NCI-H1436 (cell line): ENCODE results near the gene CDC42SE1.
A peak's percentile ranks its signal among the peaks of the same experiment; 100 is the strongest.

Source experiments
- DNase-seq: peaks from one replicate; lab custom pipeline; 2025; lab: John Stamatoyannopoulos, UW

Gene CDC42SE1

DNA sequence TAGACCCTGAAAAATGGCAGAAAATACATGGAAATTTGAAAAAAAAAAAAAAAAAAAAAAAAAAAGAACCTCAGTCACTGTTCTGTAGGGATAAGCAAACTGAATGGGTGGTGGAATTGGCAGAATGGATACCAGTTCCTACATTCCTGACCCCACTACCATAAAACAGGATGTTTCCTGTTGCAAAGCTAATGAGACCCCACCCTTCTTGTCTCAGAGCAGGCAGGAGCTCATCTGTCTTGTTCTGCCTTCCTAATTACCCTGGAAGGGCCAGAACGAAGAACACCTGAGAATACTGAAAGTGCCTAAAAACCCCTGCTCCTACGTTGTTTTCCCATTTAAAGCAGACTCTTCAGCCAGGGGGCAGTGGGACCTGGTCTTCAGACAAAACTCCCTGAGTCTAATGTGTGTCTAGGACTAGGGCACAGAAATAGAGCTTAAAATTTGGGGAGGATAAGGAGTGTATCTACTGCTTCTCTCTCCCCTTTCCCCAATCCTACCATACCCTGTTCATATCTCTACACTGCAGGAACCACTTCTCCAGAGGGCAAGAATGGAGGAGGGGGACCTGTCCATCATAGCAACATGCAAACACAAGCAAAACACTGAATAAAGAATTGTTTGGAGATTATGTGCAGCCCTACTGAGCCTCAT lies 7.9 kb downstream of the CDC42SE1 start:
- no peak for DNase-seq

DNA sequence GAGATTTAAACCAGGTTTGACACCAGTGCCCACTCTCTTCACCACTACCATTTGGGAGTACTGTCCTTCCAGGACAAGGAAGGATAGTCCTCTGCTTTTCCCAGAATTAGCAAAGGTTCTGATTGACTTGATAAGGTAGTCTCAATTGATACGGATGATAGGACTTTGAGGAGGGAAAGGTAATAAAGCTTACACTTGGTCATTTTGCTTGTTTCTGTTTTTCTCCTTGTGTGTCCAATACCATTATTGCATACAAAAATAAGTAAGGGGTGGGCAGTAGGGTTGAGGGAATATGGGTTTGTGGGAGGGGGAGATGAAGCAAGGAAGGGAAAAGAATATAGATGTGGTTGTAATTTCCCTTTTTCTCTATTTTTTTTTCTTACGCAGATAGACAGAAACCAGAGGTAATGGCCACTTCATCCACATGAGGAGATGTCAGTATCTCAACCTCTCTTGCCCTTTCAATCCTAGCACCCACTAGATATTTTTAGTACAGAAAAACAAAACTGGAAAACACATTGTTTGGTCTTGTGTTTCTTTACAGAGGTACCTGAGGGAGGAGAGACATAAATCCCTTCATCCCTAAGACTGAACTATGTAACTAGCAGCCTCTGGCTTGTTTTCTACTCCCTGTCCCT lies 9.3 kb downstream of the CDC42SE1 start:
- no peak for DNase-seq

DNA sequence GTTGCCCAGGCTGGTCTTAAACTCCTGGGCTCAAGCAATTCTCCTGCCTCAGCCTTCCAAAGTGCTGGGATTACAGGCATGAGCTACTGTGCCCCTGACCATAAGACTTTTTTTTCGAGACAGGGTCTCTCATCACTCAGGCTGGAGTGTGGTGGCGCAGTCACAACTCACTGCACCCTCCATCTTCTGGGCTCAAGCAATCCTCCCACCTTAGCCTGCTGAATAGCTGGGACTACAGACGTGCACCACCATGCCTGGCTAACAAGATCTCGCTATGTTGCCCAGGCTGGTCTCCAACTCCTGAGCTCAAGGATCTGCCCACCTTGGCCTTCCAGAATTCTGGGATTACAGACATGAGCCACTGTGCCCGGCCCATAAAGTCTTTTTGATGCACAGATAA lies 10.0 kb downstream of the CDC42SE1 start:
- no peak for DNase-seq

DNA sequence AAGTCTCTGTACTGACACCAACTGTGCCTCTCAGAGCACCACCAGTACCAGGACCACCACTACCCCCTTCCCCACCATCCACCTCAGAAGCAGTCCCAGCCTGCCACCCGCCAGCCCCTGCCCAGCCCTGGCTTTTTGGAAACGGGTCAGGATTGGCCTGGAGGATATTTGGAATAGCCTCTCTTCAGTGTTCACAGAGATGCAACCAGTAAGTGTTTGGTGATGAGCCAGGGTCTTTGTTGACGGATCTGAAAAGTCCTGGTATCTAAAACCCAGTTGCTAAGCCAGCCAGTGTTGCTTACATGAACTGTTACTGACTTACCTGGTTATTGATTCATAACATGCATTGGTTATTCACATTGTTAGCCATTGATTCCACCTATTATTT lies 10.8 kb downstream of the CDC42SE1 start:
- DNase-seq = no peak

DNA sequence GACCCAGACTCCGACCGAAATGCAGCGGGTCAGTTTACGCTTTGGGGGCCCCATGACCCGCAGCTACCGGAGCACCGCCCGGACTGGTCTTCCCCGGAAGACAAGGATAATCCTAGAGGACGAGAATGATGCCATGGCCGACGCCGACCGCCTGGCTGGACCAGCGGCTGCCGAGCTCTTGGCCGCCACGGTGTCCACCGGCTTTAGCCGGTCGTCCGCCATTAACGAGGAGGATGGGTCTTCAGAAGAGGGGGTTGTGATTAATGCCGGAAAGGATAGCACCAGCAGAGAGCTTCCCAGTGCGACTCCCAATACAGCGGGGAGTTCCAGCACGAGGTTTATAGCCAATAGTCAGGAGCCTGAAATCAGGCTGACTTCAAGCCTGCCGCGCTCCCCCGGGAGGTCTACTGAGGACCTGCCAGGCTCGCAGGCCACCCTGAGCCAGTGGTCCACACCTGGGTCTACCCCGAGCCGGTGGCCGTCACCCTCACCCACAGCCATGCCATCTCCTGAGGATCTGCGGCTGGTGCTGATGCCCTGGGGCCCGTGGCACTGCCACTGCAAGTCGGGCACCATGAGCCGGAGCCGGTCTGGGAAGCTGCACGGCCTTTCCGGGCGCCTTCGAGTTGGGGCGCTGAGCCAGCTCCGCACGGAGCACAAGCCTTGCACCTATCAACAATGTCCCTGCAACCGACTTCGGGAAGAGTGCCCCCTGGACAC lies 11.3 kb downstream of the CDC42SE1 start:
- DNase-seq = no peak

DNA sequence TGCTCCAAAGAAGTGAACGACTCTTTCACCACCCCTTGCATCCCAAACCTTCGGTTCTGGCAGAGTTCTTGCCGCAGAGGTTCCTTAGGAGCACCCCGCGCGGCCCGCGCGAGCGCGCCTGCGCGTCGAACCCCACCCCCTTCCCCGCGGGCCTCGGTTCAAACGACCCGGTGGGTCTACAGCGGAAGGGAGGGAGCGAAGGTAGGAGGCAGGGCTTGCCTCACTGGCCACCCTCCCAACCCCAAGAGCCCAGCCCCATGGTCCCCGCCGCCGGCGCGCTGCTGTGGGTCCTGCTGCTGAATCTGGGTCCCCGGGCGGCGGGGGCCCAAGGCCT lies 11.9 kb downstream of the CDC42SE1 start, which contains the start of gene C1orf56:
Gene C1orf56 (plus strand): TSS at position 161 of the 334 bp plus-strand sequence. CDS start 97 bp downstream, at position 258.
- peak; percentile 43 for DNase-seq

DNA sequence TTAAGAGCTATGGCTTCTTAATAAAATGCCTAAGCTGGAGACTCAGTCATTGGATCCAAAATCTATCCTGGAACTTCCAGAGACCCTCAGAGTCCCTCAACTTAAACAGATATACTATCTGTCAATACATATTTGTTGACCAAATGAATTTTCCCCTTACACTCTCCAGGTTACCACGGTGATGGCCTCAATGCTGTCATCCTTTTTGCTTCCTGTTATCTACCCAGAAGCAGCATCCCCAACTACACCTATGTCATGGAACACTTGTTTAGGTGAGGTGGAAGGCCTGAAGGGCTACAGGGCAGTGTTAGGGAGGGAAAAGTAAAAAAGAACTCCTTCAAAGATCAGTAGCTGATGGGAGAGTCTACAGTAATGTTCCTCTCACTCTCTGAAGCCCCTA lies 16.3 kb downstream of the CDC42SE1 start:
- no peak for DNase-seq

DNA sequence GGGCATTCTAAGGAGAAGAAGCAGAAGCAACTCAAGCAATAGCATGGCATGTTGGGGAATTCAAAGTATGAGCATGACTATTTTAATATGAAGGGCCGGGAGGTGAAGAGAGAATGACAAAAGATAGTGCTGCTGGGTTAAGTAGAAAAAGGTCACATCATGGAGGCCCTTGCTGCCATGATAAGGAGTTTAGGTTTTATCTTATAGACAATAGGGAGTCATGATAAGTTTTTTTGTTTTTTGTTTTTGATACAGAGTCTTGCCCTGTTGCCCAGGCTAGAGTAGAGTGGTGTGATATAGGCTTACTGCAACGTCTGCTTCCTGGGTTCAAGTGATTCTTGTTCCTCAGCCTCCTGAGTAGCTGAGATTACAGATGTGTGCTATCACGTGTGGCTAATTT lies 19.9 kb downstream of the CDC42SE1 start:
- no peak for DNase-seq

DNA sequence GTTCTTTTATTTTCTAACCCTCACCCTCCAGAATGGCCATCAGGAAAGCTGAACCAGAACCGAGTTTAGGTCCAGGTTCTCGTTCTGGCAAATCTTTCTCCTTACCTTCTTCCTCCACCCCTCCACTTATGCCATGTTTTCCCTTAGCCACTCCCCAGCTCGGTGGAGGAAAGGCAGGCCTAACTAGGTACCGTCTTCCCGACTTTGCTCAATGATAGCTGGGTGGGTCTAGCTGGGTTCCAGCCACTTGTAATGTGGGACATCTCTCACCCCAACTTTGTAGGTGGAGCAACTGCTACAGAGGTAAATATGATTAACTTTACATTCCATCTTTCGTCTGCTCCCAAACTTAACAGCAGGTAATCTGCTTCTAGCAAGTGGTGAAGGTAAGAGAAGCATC lies 22.4 kb downstream of the CDC42SE1 start:
- DNase-seq = no peak

DNA sequence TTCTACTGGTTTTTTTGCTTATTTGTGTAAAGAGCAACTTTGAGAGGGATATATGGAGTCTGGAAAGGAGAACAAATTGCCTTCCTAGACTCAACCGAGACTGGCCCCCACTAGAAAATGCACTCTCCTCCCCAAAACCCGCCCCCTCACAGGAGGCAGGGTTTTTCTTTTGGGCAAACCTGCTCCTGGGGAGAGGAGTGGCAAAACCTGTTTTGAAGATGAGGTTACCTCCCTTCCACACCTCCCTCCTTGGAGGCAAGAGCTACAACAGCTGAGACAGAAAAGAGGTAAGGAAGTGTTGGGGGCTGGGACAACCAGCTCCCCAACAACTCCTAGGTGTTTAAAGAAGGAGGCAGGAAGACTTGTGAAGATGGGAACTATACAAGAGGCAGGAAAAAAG lies 23.1 kb downstream of the CDC42SE1 start, which contains the start of gene BNIPL:
Gene BNIPL (plus strand): TSS at position 231 of the 400 bp plus-strand sequence. CDS start 140 bp downstream, at position 371.
- DNase-seq = no peak

DNA sequence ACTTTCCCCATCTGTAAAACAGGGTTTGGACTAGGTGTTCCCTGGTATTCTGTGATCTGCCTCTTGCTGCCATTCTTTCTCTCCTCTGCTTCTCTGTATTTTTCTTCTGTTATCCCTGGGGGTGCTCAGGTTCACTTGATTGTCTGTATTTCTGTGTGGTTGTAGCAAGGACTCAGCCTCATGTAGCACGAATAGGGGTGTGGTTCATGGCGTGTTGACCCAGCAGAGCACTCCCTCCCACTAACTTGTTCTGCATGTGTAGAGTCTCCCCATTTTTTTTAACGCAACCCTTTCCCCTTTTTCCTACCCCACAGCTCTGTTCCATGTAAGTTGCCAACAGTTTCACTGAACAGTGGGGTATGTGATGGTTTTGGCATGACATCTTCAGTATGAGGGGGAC lies 24.3 kb downstream of the CDC42SE1 start:
- DNase-seq = no peak

DNA sequence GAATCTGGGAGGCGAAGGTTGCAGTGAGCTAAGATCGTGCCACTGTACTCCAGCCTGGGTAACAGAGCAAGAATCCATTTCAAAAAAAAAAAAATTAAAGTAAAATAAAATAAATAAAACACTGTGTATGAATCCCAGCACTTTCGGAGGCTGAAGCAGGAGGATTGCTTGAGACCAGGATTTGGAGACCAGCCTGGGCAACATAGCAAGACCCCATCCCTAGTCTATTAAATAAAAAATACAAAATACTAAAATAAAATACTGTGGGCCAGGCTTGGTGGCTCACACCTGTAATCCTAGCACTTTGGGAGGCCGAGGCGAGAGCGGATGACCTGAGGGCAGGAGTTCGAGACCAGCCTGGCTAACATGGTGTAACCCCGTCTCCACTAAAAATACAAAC lies 27.3 kb downstream of the CDC42SE1 start:
- no peak for DNase-seq

DNA sequence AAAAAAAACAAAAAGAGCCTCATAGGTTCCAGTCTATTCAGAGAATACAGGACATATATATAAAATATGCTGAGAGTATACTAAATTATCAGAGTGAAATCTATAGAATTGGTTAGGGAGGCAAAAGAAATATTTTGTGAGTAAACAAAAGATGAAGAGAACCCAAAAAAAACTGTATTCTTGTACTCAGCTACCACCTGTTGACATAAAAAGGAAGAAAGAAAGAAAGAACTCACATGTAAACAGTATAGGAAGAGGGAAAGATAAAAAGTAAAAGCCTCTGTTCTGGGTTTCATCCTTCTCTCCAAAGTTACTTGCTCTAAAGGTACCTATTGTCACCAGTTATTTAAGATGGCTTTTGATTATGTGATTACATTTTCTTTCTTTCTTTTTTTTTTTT lies 33.0 kb downstream of the CDC42SE1 start:
- no peak for DNase-seq

DNA sequence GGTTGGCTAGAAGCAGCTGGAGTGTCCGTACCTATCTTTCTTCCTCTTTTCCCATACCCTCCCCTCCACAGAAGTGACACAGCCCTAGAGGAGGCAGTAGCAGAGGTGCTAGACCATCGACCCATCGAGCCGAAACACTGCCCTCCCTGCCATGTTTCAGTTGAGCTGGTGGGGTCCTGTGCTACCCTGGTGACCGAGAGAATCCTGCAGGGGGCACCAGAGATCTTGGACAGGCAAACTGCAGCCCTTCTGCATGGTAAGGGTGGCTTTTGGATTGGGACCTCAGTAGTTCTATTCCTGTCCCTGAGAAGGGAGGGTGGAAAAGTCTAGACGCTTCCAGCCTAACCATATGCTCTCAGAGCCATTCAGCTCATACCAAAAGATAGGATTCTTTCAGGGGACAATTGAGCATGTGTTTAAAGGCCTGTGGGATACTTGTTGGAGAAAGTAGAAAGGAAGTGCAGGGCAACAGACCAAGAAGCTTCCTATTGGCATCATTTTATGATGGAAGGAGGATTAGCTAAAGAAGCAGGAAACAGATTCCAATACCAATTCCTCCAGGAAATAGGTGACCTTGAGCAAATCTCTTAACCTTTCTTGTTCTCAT lies 34.8 kb downstream of the CDC42SE1 start:
- DNase-seq = peak; percentile 55

DNA sequence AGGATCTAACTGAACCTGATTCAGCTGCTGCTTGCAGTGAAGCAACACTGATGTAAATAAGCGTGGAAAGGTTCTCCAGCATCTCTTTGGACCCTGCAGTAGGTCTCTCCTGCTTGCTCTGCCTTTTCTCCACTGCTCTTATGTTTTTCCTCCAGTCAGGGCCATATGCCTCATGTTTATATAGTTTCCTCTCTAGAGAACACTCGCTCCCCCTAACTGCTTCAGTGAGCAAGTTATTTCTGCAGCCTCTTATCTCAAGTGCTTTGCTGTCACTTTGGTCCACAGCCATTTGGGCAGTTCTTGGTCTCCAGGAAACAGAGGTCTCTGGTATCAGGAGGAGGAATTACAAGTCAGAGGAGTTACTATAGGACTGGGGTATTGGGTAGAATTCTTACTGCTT lies 45.9 kb downstream of the CDC42SE1 start:
- DNase-seq = no peak

DNA sequence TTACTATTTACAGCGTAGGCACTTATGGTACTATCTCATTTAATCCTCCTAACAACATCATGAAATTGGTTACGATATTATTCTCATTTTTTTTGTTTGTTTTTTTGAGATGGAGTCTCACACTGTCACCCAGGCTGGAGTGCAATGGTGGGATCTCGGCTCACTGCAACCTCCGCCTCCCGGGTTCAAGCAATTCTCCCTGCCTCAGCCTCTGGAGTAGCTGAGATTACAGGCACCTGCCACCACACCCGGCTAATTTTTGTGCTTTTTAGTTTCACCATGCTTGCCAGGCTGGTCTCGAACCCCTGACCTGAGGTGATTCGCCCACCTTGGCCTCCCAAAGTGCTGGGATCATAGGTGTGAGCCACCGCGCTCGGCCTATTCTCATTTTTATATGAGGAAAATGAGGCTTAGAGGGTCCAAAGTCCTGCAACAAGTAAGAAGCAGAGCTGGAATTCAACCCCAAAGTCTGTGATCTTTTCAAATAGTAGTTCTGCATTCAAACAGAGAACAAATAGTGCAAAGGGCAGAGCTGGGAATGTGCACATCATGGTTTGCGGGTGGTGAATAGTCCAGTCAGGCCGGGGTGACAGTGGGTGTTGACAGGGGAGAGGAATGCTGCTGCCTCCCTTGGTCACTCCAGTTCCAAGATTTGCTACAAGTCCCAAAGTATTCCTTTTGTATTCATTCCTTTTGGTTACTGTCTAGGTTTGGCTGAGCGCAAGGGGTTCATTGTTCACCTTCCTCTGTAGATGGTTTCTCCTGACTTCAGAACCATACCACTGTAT lies 46.5 kb downstream of the CDC42SE1 start:
- DNase-seq = no peak

DNA sequence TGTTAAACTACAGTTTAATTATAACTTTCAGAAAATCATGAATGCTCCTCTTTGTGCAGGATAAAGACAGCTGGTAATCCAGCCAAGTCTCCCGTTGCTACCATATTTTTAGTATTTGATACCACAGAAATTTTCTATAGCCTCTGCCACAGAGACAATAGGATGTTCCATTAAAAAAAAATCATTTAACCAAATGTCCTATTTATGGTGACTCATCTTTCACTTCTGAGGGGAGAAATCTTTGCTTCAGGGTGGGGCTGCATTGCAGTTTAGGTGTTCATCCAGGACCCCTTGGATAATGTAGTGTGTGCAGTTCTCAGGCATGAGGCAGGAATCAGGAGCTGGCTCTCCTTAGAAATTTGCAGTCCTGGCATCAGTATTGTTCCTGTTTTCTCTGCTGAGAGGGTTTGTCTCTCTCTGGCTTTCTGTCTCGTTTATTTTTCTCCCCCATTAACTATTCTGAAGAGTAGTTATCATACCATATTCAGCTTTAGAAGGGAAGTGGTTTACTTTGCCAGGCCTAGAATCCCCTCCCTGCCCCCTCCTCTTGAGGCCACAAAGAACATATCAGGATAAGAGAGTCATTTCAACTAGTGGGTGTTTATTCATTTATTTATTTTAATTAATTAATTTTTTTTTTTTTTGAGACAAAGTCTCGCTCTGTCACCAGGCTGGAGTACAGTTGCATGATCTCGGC lies 48.1 kb downstream of the CDC42SE1 start:
- DNase-seq = no peak

DNA sequence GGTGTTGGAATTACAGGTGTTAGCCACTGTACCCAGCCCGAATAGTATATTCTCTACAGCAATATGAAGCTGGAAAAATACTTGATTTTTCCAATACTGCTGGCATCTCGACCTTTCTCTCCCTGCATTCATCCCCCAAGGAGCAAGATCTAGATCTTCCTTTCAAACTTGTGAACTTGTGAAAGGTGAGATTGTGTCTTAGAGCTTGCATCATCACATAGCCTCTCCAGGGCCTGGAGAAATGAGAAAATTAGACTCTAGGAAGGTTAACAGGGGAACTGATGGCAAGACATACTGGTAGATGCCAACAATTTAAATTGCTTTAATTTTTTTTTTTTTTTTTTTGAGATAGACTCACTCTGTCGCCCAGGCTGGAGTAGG lies 49.1 kb downstream of the CDC42SE1 start:
- no peak for DNase-seq

DNA sequence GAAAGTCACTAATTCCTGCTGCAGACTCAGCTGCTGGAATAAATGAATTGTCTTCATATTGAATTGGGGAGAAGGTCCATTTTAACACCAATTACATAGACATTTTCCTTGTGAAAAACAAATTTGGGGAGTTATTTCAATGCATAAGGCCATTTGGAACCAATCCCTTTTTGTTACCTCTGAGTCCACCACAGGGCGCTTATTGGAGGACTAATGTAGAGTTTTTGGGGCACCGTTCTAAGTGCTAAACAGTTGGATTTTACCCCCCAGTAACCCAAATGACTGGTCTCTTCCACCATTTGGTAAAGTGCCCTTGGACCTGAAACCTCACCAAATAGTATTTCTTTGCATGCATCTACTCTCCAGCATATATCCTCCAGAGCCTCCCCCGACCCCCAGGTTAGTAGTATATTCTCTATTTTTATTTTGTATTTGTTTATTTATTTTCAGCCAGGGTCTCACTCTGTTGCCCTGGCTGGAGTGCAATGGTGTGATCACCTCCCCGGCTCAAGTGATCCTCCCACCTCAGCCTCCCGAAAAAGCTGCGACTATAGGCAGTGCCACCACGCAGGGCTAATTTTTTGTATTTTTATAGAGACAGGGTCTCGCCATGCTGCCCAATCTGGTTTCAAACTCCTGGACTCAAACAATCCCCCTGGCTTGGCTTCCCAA lies 49.6 kb downstream of the CDC42SE1 start:
- no peak for DNase-seq

DNA sequence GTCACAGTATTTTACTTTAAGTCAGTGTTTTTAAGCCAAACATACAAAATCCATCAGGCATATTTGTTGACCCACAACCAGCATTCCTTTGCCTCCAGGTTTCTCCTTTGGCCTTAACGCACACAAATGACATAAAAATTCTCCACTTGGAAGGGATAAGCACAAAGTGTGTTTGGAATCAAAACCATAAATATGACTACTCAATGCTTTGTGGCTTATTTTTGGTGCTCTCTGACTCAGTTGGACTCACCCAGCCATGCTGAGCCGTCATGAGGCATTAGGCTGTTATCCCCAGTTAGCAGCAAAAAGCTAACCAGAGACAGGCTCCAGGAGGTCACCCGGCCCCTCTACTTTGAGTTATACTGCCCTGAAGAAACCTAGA lies 50.2 kb downstream of the CDC42SE1 start:
- no peak for DNase-seq
